Aorta (tissue), 5 donors: ENCODE measurements around the gene TRMT13. TPM values are rescaled to one million over a fixed set of nuclear protein-coding genes. Genes with fewer than 3 reads are reported as not detected.

Experiments
- ATAC-seq: fragments of 200-7000 bp; cut with Tn5 transposase; one replicate; pipeline ENCODE4 v1.9.1; 2022; ENCODE audit warnings: moderate library complexity; ENCODE audit not compliant: low FRiP score
- DNase-seq, 2 donors: peaks; one replicate each; pipeline ENCODE4 v3.0.0-alpha.2; 2020
- H3K27ac ChIP-seq, 2 donors: one replicate each; pipeline ENCODE4 v1.5.1; 2013; ENCODE audit warnings: low read length in 2 of 2, mild to moderate bottlenecking in 2 of 2, moderate library complexity in 2 of 2, control low read depth in 1 of 2, inconsistent platforms in 1 of 2, low read depth in 1 of 2
- H3K27me3 ChIP-seq, 2 donors: one replicate each; pipeline ENCODE4 v1.6.1; 2013; ENCODE audit warnings: control low read depth in 1 of 2, low read length in 1 of 2, mild to moderate bottlenecking in 1 of 2, moderate library complexity in 1 of 2; ENCODE audit not compliant: insufficient read depth in 2 of 2, control insufficient read depth in 1 of 2
- H3K36me3 ChIP-seq, 2 donors: one replicate each; pipeline ENCODE4 v1.6.1; 2013; ENCODE audit warnings: control low read depth in 1 of 2, low read length in 1 of 2, mild to moderate bottlenecking in 1 of 2; ENCODE audit not compliant: insufficient read depth in 2 of 2, control insufficient read depth in 1 of 2
- H3K4me1 ChIP-seq, 2 donors: one replicate each; pipeline ENCODE4 v1.6.1; 2013; ENCODE audit warnings: low read length in 2 of 2, control low read depth in 1 of 2, mild to moderate bottlenecking in 1 of 2, moderate library complexity in 1 of 2; ENCODE audit not compliant: insufficient read depth in 2 of 2, control insufficient read depth in 1 of 2
- H3K4me3 ChIP-seq, 2 donors: one replicate each; pipeline ENCODE4 v1.5.1; 2013; ENCODE audit warnings: low read length in 2 of 2, control low read depth in 1 of 2, mild to moderate bottlenecking in 1 of 2
- H3K9me3 ChIP-seq: one replicate; pipeline ENCODE4 v1.6.1; 2013; ENCODE audit warnings: mild to moderate bottlenecking, low read length; ENCODE audit not compliant: control insufficient read depth
- WGBS, 2 donors: extraction: QIAGEN DNeasy Blood & Tissue Kit; methylation state at CpG; one replicate each; pipeline ENCODE4 v1.1.7; 2013; 5-methylcytosine and 5-hydroxymethylcytosine counted together
- intact Hi-C, 2 donors: fragments of 100-400 bp; cut with DNase I; formaldehyde crosslinking; loops; one replicate each; pipeline versions ENCODE4 v1.14.2 to v1.15.0; 2022
- polyA plus RNA-seq, 2 donors: library from polyadenylated mRNA; stranded (reverse); fragments of 200-250 nt; gene quantifications; one replicate each; pipeline ENCODE4 v1.2.3, GENCODE V29; 2013
- total RNA-seq, 2 donors: library from RNA; stranded (reverse); fragmentation: NEBNext Ultra II Directional; extraction: Animal tissue kit (Norgen Biotek cat#: 25700); gene quantifications; one replicate each; pipeline ENCODE4 v1.2.1, GENCODE V29; 2021
- donor health status: healthy with polysubstance abuse.
- donor health status: Bipolar disorder and iron deficiency.
- donor health status: DM: no; HTN: no; CAD: no.
- donor health status: DM: no; HTN: no; CAD: no.
- donor health status: DM: yes; HTN: yes; CAD: no.

The TRMT13 gene
- total and polyA plus RNA-seq, 4 donors, result 4.9 to 18.4 (median 11.8) TPM

GRCh38 chr1:100145116-100145515, 12.2 kb downstream of the TRMT13 start:
- H3K27ac ChIP-seq, result no peak overlapping the region
- no peaks in the 10 kb centered on the region for H3K9me3 ChIP-seq
- no peaks in the 10 kb centered on the region for H3K4me1 ChIP-seq
- ATAC-seq (no peak), DNase-seq (no peak)
- 92 to 97% methylated on average over 3 of the region's 3 CpGs for WGBS, 2 donors
- intact Hi-C loops, result no loop called here
- peaks cover 7 to 8% of the 10 kb centered on the region in 2 donors for H3K36me3 ChIP-seq
- H3K4me3 ChIP-seq, result no peak overlapping the region
- H3K27me3 ChIP-seq, result no peaks in the 10 kb centered on the region

- Histone ChIP-seq H3K36me3 (peaks cover 7 to 8% of the 10 kb centered on the region in 2 donors), H3K27me3 (no peaks in the 10 kb centered on the region), H3K4me1 (no peaks in the 10 kb centered on the region), H3K4me3 (no peak overlapping the region), H3K27ac (no peak overlapping the region), H3K9me3 (no peaks in the 10 kb centered on the region)
- WGBS, 2 donors, result 95 to 97% methylated on average over 1 of the region's 1 CpG
- ATAC-seq (no peak), DNase-seq (no peak)
- intact Hi-C loops, result no loop called here
Observed at GRCh38 chr1:100146958-100147357, 14.0 kb downstream of the TRMT13 start.

GRCh38 chr1:100147875-100148274, 14.9 kb downstream of the TRMT13 start:
- DNase-seq (no peak), ATAC-seq (no peak)
- H3K4me1 ChIP-seq, result no peaks in the 10 kb centered on the region
- no peaks in the 10 kb centered on the region for H3K27me3 ChIP-seq
- 81 to 87% methylated on average over 4 of the region's 4 CpGs for WGBS, 2 donors
- peaks cover 7 to 8% of the 10 kb centered on the region in 2 donors for H3K36me3 ChIP-seq
- no peak overlapping the region for H3K27ac ChIP-seq
- H3K9me3 ChIP-seq, result no peaks in the 10 kb centered on the region
- intact Hi-C loops, result no loop called here
- no peak overlapping the region for H3K4me3 ChIP-seq

GRCh38 chr1:100151679-100152078, 18.7 kb downstream of the TRMT13 start:
- peaks cover 2% of the 10 kb centered on the region in 2 donors for H3K36me3 ChIP-seq
- WGBS, 2 donors, result 65 to 68% methylated on average over 2 of the region's 2 CpGs

GRCh38 chr1:100152271-100152670, 19.3 kb downstream of the TRMT13 start:
- 73 to 78% methylated on average over 4 of the region's 4 CpGs for WGBS, 2 donors
- H3K9me3 ChIP-seq, result no peaks in the 10 kb centered on the region
- H3K4me1 ChIP-seq, result no peaks in the 10 kb centered on the region
- no peak for ATAC-seq
- no peak for DNase-seq
- intact Hi-C loops, result no loop called here
- no peak overlapping the region for H3K27ac ChIP-seq
- no peaks in the 10 kb centered on the region for H3K27me3 ChIP-seq
- peaks cover under 1% of the 10 kb centered on the region in 2 donors for H3K36me3 ChIP-seq
- no peak overlapping the region for H3K4me3 ChIP-seq

More at GRCh38 chr1:100151679-100152078, 18.7 kb downstream of the TRMT13 start:
- no peak overlapping the region for H3K4me3 ChIP-seq
- no peaks in the 10 kb centered on the region for H3K4me1 ChIP-seq
- ATAC-seq, result no peak
- no peak overlapping the region for H3K27ac ChIP-seq
- no peaks in the 10 kb centered on the region for H3K27me3 ChIP-seq
- intact Hi-C loops, result no loop called here
- no peaks in the 10 kb centered on the region for H3K9me3 ChIP-seq
- DNase-seq, result no peak

- ATAC-seq (no peak), DNase-seq (no peak)
- intact Hi-C loops, result loop anchor here in 1 of 2 donors (1.0 kb wide), 1 partner anchor 10 kb away; no protein-coding TSS in a partner anchor
- H3K4me3 ChIP-seq, result no peak overlapping the region
- no peaks in the 10 kb centered on the region for H3K36me3 ChIP-seq
- H3K4me1 ChIP-seq, result no peaks in the 10 kb centered on the region
- H3K9me3 ChIP-seq, result no peaks in the 10 kb centered on the region
- no peaks in the 10 kb centered on the region for H3K27me3 ChIP-seq
- no peak overlapping the region for H3K27ac ChIP-seq
Observed at GRCh38 chr1:100162881-100163280, 29.9 kb downstream of the TRMT13 start.

- H3K36me3 ChIP-seq, result no peaks in the 10 kb centered on the region
- no peaks in the 10 kb centered on the region for H3K9me3 ChIP-seq
- ATAC-seq, result no peak
- 24 to 25% methylated on average over 2 of the region's 2 CpGs for WGBS, 2 donors
- DNase-seq, result no peak
- H3K27me3 ChIP-seq, result no peaks in the 10 kb centered on the region
- H3K4me1 ChIP-seq, result no peaks in the 10 kb centered on the region
- no peak overlapping the region for H3K27ac ChIP-seq
- intact Hi-C loops, result no loop called here
- no peak overlapping the region for H3K4me3 ChIP-seq
Observed at GRCh38 chr1:100164216-100164615, 31.3 kb downstream of the TRMT13 start.

GRCh38 chr1:100164702-100165101, 31.7 kb downstream of the TRMT13 start:
- Histone ChIP-seq H3K4me3 (no peak overlapping the region), H3K36me3 (no peaks in the 10 kb centered on the region), H3K4me1 (no peaks in the 10 kb centered on the region), H3K9me3 (no peaks in the 10 kb centered on the region), H3K27ac (no peak overlapping the region), H3K27me3 (no peaks in the 10 kb centered on the region)
- 89 to 92% methylated on average over 5 of the region's 5 CpGs for WGBS, 2 donors
- intact Hi-C loops, result no loop called here
- ATAC-seq (no peak), DNase-seq (no peak)

- DNase-seq, result no peak
- WGBS, 2 donors, result 96 to 97% methylated on average over 2 of the region's 2 CpGs
- Histone ChIP-seq H3K27ac (no peak overlapping the region), H3K4me1 (no peaks in the 10 kb centered on the region), H3K9me3 (no peaks in the 10 kb centered on the region), H3K27me3 (no peaks in the 10 kb centered on the region), H3K4me3 (no peak overlapping the region), H3K36me3 (no peaks in the 10 kb centered on the region)
- no peak for ATAC-seq
- intact Hi-C loops, result no loop called here
Observed at GRCh38 chr1:100168051-100168450, 35.1 kb downstream of the TRMT13 start.
